ENCODE data around the gene ARHGEF37. TPM values are rescaled to one million over a fixed set of nuclear protein-coding genes. Genes with fewer than 3 reads are reported as not detected.

The ARHGEF37 gene
- total RNA-seq, 4 donors from 2014 or later = 45.4 to 75.3 (median 65.3) TPM

GRCh38 chr5:149572170-149572569 is 9.1 kb upstream of the ARHGEF37 start:
- DNase-seq (ENCODE audit: low spot score in 2 of 2) = no peak
- Histone ChIP-seq H3K4me1 (no peaks in the 10 kb centered on the region), H3K9me3 (no peaks in the 10 kb centered on the region), H3K36me3 (no peaks in the 10 kb centered on the region), H3K27ac (no peak overlapping the region), H3K4me3 (no peak overlapping the region), H3K27me3 (no peaks in the 10 kb centered on the region)
- TF ChIP-seq POLR2AphosphoS5 (IDR thresholded peaks at IDR 0.05) = no peak
- no peak for TF ChIP-seq CTCF (IDR thresholded peaks at IDR 0.05)
- TF ChIP-seq POLR2A (IDR thresholded peaks at IDR 0.05) = no peak
- no peak for TF ChIP-seq EP300 (IDR thresholded peaks at IDR 0.05)

DNA sequence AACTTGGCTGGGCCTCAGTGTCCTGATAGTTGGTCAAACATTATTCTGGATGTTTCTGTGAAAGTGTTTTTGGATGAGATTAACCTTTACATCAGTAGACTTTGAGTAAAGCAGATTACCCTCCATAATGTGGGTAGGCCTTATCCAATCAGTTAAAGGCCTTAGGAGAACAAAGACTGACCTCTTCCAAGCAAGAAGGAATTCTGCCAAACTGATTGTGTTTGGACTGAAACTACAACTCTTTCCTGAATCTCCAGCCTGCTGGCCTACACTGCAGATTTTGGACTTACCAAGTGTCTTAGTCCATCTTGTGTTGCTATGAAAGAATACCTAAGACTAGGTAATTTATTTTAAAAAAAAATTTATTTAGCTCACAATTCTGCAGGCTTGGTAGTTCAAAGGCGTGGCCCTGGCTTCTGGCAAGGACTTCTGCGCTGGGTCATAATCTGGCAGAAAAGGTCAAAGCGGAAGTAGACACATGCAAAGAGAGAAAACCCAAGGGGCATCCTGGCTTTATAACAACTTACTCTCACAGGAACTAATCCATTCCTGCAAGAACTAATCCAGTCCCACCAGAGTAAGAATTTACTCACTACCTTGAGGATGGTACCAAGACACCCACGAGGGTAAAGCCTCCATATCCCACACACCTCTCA is 8.6 kb upstream of the ARHGEF37 start:
- no peak overlapping the region for H3K27ac ChIP-seq
- H3K9me3 ChIP-seq = no peaks in the 10 kb centered on the region
- H3K27me3 ChIP-seq = no peaks in the 10 kb centered on the region
- H3K4me3 ChIP-seq = no peak overlapping the region
- no peaks in the 10 kb centered on the region for H3K36me3 ChIP-seq
- TF ChIP-seq POLR2AphosphoS5 (IDR thresholded peaks at IDR 0.05) (no peak), CTCF (IDR thresholded peaks at IDR 0.05) (no peak), EP300 (IDR thresholded peaks at IDR 0.05) (no peak), POLR2A (IDR thresholded peaks at IDR 0.05) (no peak)
- no peaks in the 10 kb centered on the region for H3K4me1 ChIP-seq
- 69% methylated on average over 4 of the region's 4 CpGs for WGBS
- DNase-seq (ENCODE audit: low spot score in 2 of 2) = no peak

- whole genome bisulfite sequencing = 76% methylated on average over 3 of the region's 3 CpGs
- DNase-seq (ENCODE audit: low spot score in 2 of 2) = no peak
Observed at GRCh38 chr5:149575131-149575530, 6.2 kb upstream of the ARHGEF37 start.

DNA sequence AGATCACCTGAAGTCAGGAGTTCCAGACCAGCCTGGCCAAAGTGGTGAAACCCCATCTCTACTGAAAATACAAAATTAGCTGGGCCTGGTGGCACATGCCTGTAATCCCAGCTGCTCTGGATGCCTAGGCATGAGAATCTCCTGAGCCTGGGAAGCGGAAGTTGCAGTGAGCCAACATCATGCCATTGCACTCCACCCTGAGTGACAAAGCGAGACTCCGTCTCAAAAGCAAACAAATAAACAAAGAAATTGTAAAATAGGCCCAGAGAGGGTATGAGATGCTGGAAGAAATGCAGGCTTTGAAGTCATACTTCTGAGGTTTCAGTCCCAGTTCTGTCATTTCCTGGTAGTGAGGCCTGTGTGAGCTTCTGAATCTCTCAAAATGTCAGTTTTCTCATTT is 5.3 kb upstream of the ARHGEF37 start:
- TF ChIP-seq CTCF (IDR thresholded peaks at IDR 0.05) = no peak
- no peak for TF ChIP-seq EP300 (IDR thresholded peaks at IDR 0.05)
- WGBS = 71% methylated on average over 3 of the region's 3 CpGs
- no peaks in the 10 kb centered on the region for H3K36me3 ChIP-seq
- no peak overlapping the region for H3K27ac ChIP-seq
- H3K9me3 ChIP-seq = no peaks in the 10 kb centered on the region
- no peaks in the 10 kb centered on the region for H3K27me3 ChIP-seq
- no peak overlapping the region for H3K4me3 ChIP-seq
- DNase-seq (ENCODE audit: low spot score in 2 of 2) = no peak
- H3K4me1 ChIP-seq = peaks cover 13% of the 10 kb centered on the region

More at GRCh38 chr5:149575131-149575530, 6.2 kb upstream of the ARHGEF37 start:
- Histone ChIP-seq H3K4me3 (no peak overlapping the region), H3K27me3 (no peaks in the 10 kb centered on the region), H3K27ac (no peak overlapping the region), H3K4me1 (peaks cover 6% of the 10 kb centered on the region), H3K9me3 (no peaks in the 10 kb centered on the region), H3K36me3 (no peaks in the 10 kb centered on the region)
- TF ChIP-seq POLR2A (IDR thresholded peaks at IDR 0.05) (no peak), EP300 (IDR thresholded peaks at IDR 0.05) (no peak), POLR2AphosphoS5 (IDR thresholded peaks at IDR 0.05) (no peak), CTCF (IDR thresholded peaks at IDR 0.05) (no peak)

- H3K4me1 ChIP-seq = peaks cover 25% of the 10 kb centered on the region
Observed at GRCh38 chr5:149578896-149579295, 2.4 kb upstream of the ARHGEF37 start.

More at GRCh38 chr5:149578896-149579295, 2.4 kb upstream of the ARHGEF37 start:
- TF ChIP-seq POLR2AphosphoS5 (IDR thresholded peaks at IDR 0.05) (no peak), CTCF (IDR thresholded peaks at IDR 0.05) (no peak)
- Histone ChIP-seq H3K4me3 (no peak overlapping the region), H3K27me3 (no peaks in the 10 kb centered on the region), H3K9me3 (no peaks in the 10 kb centered on the region), H3K27ac (no peak overlapping the region), H3K36me3 (no peaks in the 10 kb centered on the region)
- WGBS = 47% methylated on average over 5 of the region's 5 CpGs
- DNase-seq (ENCODE audit: low spot score in 2 of 2) = no peak
